ENCODE results near the gene FRAT2.
"Not testable (repeated sequence)": the region's sequence is repeated elsewhere in the genome, so short reads cannot be mapped to it uniquely, and the experiment has no call there.

FRAT2 gene

GRCh38 chr10:97358349-97358748 is 23.8 kb upstream of the FRAT2 start:
- Histone ChIP-seq H4K20me1 (no peaks in the 10 kb centered on the region), H3K36me3 (peaks cover 57% of the 10 kb centered on the region), H3K27ac (0 out of 2 replicates have a peak overlapping the region, but pooled peaks have one; percentile 26), H3K4me2 (no peak overlapping the region), H3K4me1 (peaks cover 36% of the 10 kb centered on the region), H3K4me3 (no peak overlapping the region), H3K9ac (no peak overlapping the region), H3K9me3 (no peaks in the 10 kb centered on the region), H3K27me3 (no peaks in the 10 kb centered on the region)
- no peak for TF ChIP-seq Cebpa-rat (IDR thresholded peaks at IDR 0.05)

GRCh38 chr10:97356918-97357317 is 22.4 kb upstream of the FRAT2 start:
- Histone ChIP-seq H3K36me3 (peaks cover 50% of the 10 kb centered on the region), H3K9ac (0 out of 2 replicates have a peak overlapping the region, but pooled peaks have one; percentile 8)

GRCh38 chr10:97356318-97356914 is 21.9 kb upstream of the FRAT2 start:
- H3K27me3 ChIP-seq: no peaks in the 10 kb centered on the region
- peak overlapping the region; percentile 81 for H3K27ac ChIP-seq
- peaks cover 51% of the 10 kb centered on the region for H3K36me3 ChIP-seq
- H3K4me3 ChIP-seq: no peak overlapping the region
- H3K9ac ChIP-seq: peak overlapping the region; percentile 54
- no peak for TF ChIP-seq Cebpa-rat (IDR thresholded peaks at IDR 0.05)
- no peaks in the 10 kb centered on the region for H4K20me1 ChIP-seq
- H3K4me1 ChIP-seq: peaks cover 33% of the 10 kb centered on the region
- no peaks in the 10 kb centered on the region for H3K9me3 ChIP-seq
- H3K4me2 ChIP-seq: peak overlapping the region; percentile 71

More at GRCh38 chr10:97356918-97357317, 22.4 kb upstream of the FRAT2 start:
- Histone ChIP-seq H3K27me3 (no peaks in the 10 kb centered on the region), H3K4me3 (no peak overlapping the region), H3K4me2 (peak overlapping the region; percentile 71), H4K20me1 (no peaks in the 10 kb centered on the region), H3K9me3 (no peaks in the 10 kb centered on the region), H3K27ac (peak overlapping the region; percentile 81), H3K4me1 (peaks cover 31% of the 10 kb centered on the region)
- TF ChIP-seq Cebpa-rat (IDR thresholded peaks at IDR 0.05): no peak

GRCh38 chr10:97355571-97355975 is 21.0 kb upstream of the FRAT2 start:
- no peak for TF ChIP-seq Cebpa-rat (IDR thresholded peaks at IDR 0.05)
- Histone ChIP-seq H3K27ac (peak overlapping the region; percentile 81), H3K36me3 (peaks cover 43% of the 10 kb centered on the region), H3K9me3 (no peaks in the 10 kb centered on the region), H4K20me1 (no peaks in the 10 kb centered on the region), H3K4me3 (no peak overlapping the region), H3K27me3 (no peaks in the 10 kb centered on the region), H3K9ac (peak overlapping the region; percentile 54), H3K4me1 (peaks cover 36% of the 10 kb centered on the region), H3K4me2 (peak overlapping the region; percentile 71)

GRCh38 chr10:97353945-97354344 is 19.4 kb upstream of the FRAT2 start:
- TF ChIP-seq Cebpa-rat (IDR thresholded peaks at IDR 0.05): no peak
- Histone ChIP-seq H3K27me3 (no peaks in the 10 kb centered on the region), H3K4me2 (no peak overlapping the region), H3K36me3 (peaks cover 39% of the 10 kb centered on the region), H3K4me1 (peaks cover 36% of the 10 kb centered on the region), H3K4me3 (no peak overlapping the region), H4K20me1 (no peaks in the 10 kb centered on the region), H3K27ac (no peak overlapping the region), H3K9ac (no peak overlapping the region), H3K9me3 (no peaks in the 10 kb centered on the region)

GRCh38 chr10:97349752-97350513 is 15.4 kb upstream of the FRAT2 start:
- Histone ChIP-seq H3K4me3 (no peak overlapping the region), H3K4me1 (peaks cover 11% of the 10 kb centered on the region), H3K27me3 (no peaks in the 10 kb centered on the region), H3K36me3 (peaks cover 28% of the 10 kb centered on the region; the same call in 1 of the 2 replicates), H3K9me3 (no peaks in the 10 kb centered on the region), H3K9ac (no peak overlapping the region), H3K4me2 (no peak overlapping the region), H4K20me1 (no peaks in the 10 kb centered on the region), H3K27ac (no peak overlapping the region)
- TF ChIP-seq Cebpa-rat (IDR thresholded peaks at IDR 0.05): no peak

GRCh38 chr10:97347317-97347716 is 12.8 kb upstream of the FRAT2 start:
- no peak for TF ChIP-seq Cebpa-rat (IDR thresholded peaks at IDR 0.05)
- H3K4me3 ChIP-seq: no peak overlapping the region
- H3K9me3 ChIP-seq: no peaks in the 10 kb centered on the region
- H3K36me3 ChIP-seq: peaks cover 21% of the 10 kb centered on the region; the same call in 1 of the 2 replicates
- no peak overlapping the region for H3K27ac ChIP-seq
- no peaks in the 10 kb centered on the region for H4K20me1 ChIP-seq
- no peak overlapping the region for H3K4me2 ChIP-seq
- H3K4me1 ChIP-seq: 0 out of 2 replicates have a peak, but pooled peaks cover 5% of the 10 kb centered on the region
- no peaks in the 10 kb centered on the region for H3K27me3 ChIP-seq
- H3K9ac ChIP-seq: no peak overlapping the region

- H3K9ac ChIP-seq, H3K4me3 ChIP-seq, H3K27me3 ChIP-seq, H4K20me1 ChIP-seq, H3K9me3 ChIP-seq, H3K4me2 ChIP-seq, H3K27ac ChIP-seq, H3K36me3 ChIP-seq, H3K4me1 ChIP-seq: not testable (repeated sequence)
Observed at GRCh38 chr10:97343664-97344063, 9.1 kb upstream of the FRAT2 start.

- H3K9ac ChIP-seq: no peak overlapping the region
Observed at GRCh38 chr10:97341416-97341815, 6.9 kb upstream of the FRAT2 start.

GRCh38 chr10:97338041-97338440 is 3.5 kb upstream of the FRAT2 start:
- Histone ChIP-seq H3K27ac (no peak overlapping the region), H3K9ac (no peak overlapping the region), H3K4me1 (peaks cover 28% of the 10 kb centered on the region)

More at GRCh38 chr10:97341416-97341815, 6.9 kb upstream of the FRAT2 start:
- Histone ChIP-seq H3K27ac (no peak overlapping the region), H4K20me1 (no peaks in the 10 kb centered on the region), H3K4me2 (no peak overlapping the region), H3K36me3 (no peaks in the 10 kb centered on the region), H3K4me3 (no peak overlapping the region), H3K27me3 (no peaks in the 10 kb centered on the region), H3K4me1 (peaks cover 12% of the 10 kb centered on the region), H3K9me3 (no peaks in the 10 kb centered on the region)
- TF ChIP-seq Cebpa-rat (IDR thresholded peaks at IDR 0.05): no peak

More at GRCh38 chr10:97338041-97338440, 3.5 kb upstream of the FRAT2 start:
- no peak for TF ChIP-seq Cebpa-rat (IDR thresholded peaks at IDR 0.05)
- Histone ChIP-seq H3K36me3 (no peaks in the 10 kb centered on the region), H3K4me3 (no peak overlapping the region), H3K9me3 (no peaks in the 10 kb centered on the region), H3K4me2 (no peak overlapping the region), H3K27me3 (no peaks in the 10 kb centered on the region), H4K20me1 (peaks cover 14% of the 10 kb centered on the region)
